Measurements from ENCODE around the gene AOPEP. TPM values are rescaled to one million over a fixed set of nuclear protein-coding genes. Genes with fewer than 3 reads are reported as not detected.

Gene AOPEP
- polyA plus RNA-seq, 2 of the 4 experiments (the other 2 are of a cell fraction) = 226 to 266 TPM

GRCh38 chr9:95083086-95083768 is 356.7 kb downstream of the AOPEP start:
- TF ChIP-seq JUN (IDR thresholded peaks at IDR 0.05) = peak in 1 of 2 experiments; percentile 17; a peak in 1 of 5 replicates
- TF ChIP-seq POLR2AphosphoS2 (conservative IDR thresholded peaks at IDR 0.05; ENCODE audit: low read length) = peak; percentile 26; the same call in 1 of the 2 replicates
- TF ChIP-seq USF2 (IDR thresholded peaks at IDR 0.05) = no peak
- no peak for FAIRE-seq
- Histone ChIP-seq H3K9me3 (no peaks in the 10 kb centered on the region), H3K4me3 (no peak overlapping the region), H3K4me2 (no peak overlapping the region), H3K27ac (no peak overlapping the region), H3K4me1 (peaks cover 93% of the 10 kb centered on the region)
- ChIA-PET CTCF (interaction anchor here (1.1 to 1.4 kb wide), 6 partner anchors 45 to 415 kb away, joined by 3 to 4 read pairs (median 3); no protein-coding TSS in a partner anchor), POLR2A (no interaction called here)
- peak; percentile 2 to 3; a peak in 3 of 6 replicates for ATAC-seq
- no peak for DNase-seq (ENCODE audit: low read depth in 1 of 2, low spot score in 1 of 2)
- 89% methylated on average over 29 of the region's 39 CpGs for WGBS (ENCODE audit: missing lambda C conversion rate)

GRCh38 chr9:95084254-95084934 is 357.9 kb downstream of the AOPEP start:
- Histone ChIP-seq H3K4me3 (no peak overlapping the region), H3K9me3 (no peaks in the 10 kb centered on the region), H3K4me1 (peaks cover 93% of the 10 kb centered on the region), H3K4me2 (no peak overlapping the region), H3K27ac (peak overlapping the region in 1 of 2 experiments; percentile 41; a peak in 2 of 6 replicates)
- CTCF ChIA-PET = interaction anchor here (1.1 to 1.4 kb wide), 6 partner anchors 12 to 403 kb away, joined by 3 to 5 read pairs (median 4); no protein-coding TSS in a partner anchor
- no peak for ATAC-seq
- POLR2A ChIA-PET = interaction anchor here (0.6 kb wide), 1 partner anchor 124 kb away, joined by 4 read pairs; no protein-coding TSS in a partner anchor
- no peak for TF ChIP-seq HDAC2 (IDR thresholded peaks at IDR 0.05)
- no peak for TF ChIP-seq RNF2 (IDR thresholded peaks at IDR 0.05; ENCODE audit: borderline replicate concordance, low read depth)
- no peak for TF ChIP-seq MYC (IDR thresholded peaks at IDR 0.05; ENCODE audit: borderline replicate concordance, low read length)
- no peak for TF ChIP-seq ESRRA (IDR thresholded peaks at IDR 0.05; ENCODE audit: borderline replicate concordance, low read length)
- no peak for TF ChIP-seq EP300 (IDR thresholded peaks at IDR 0.05)
- TF ChIP-seq JUN (IDR thresholded peaks at IDR 0.05) = 0 out of 5 replicates have a peak, but pooled peaks of 1 of the 2 experiments have one; percentile 13
- TF ChIP-seq POLR2AphosphoS2 (conservative IDR thresholded peaks at IDR 0.05; ENCODE audit: low read length) = 0 out of 2 replicates have a peak, but pooled peaks have one; percentile 20
- no peak for TF ChIP-seq HOXB13 (CRISPR knock-in tag; IDR thresholded peaks at IDR 0.05; ENCODE audit: low read depth)
- TF ChIP-seq ZNF302 (CRISPR knock-in tag; IDR thresholded peaks at IDR 0.05) = no peak
- TF ChIP-seq HOXB5 (CRISPR knock-in tag; IDR thresholded peaks at IDR 0.05) = no peak
- no peak for TF ChIP-seq POLR2A (IDR thresholded peaks at IDR 0.05; ENCODE audit: low read length)
- TF ChIP-seq NR3C1 (IDR thresholded peaks at IDR 0.05) = no peak
- no peak for TF ChIP-seq MAX (IDR thresholded peaks at IDR 0.05)
- WGBS (ENCODE audit: missing lambda C conversion rate) = 91% methylated on average over 19 of the region's 19 CpGs
- FAIRE-seq = peak; percentile 39
- DNase-seq (ENCODE audit: low read depth in 1 of 2, low spot score in 1 of 2) = no peak

GRCh38 chr9:95085036-95085770 is 358.7 kb downstream of the AOPEP start:
- ChIA-PET POLR2A (interaction anchor here (0.6 kb wide), 1 partner anchor 125 kb away, joined by 4 read pairs; no protein-coding TSS in a partner anchor), CTCF (interaction anchor here (0.8 to 2.2 kb wide), 8 partner anchors 11 to 416 kb away, joined by 3 to 7 read pairs (median 4); no protein-coding TSS in a partner anchor)
- TF ChIP-seq CBX2 (IDR thresholded peaks at IDR 0.05; ENCODE audit: borderline replicate concordance, low read depth) (no peak), NPAS2 (CRISPR knock-in tag; IDR thresholded peaks at IDR 0.05; ENCODE audit: borderline replicate concordance) (no peak), USF2 (IDR thresholded peaks at IDR 0.05) (no peak), FOSB (CRISPR knock-in tag; IDR thresholded peaks at IDR 0.05) (0 out of 2 replicates have a peak, but pooled peaks have one; percentile 26), POLR2AphosphoS2 (conservative IDR thresholded peaks at IDR 0.05; ENCODE audit: low read length) (peak; percentile 18; the same call in 1 of the 2 replicates), HES2 (IDR thresholded peaks at IDR 0.05) (no peak)
- H3K9me3 ChIP-seq = no peaks in the 10 kb centered on the region
- H3K27ac ChIP-seq = peak overlapping the region in 1 of 2 experiments; percentile 41; a peak in 3 of 6 replicates
- DNase-seq (ENCODE audit: low read depth in 1 of 2, low spot score in 1 of 2) (no peak), ATAC-seq (no peak), FAIRE-seq (no peak)
- no peak overlapping the region for H3K4me3 ChIP-seq
- H3K4me1 ChIP-seq = peaks cover 93% of the 10 kb centered on the region
- 91% methylated on average over 29 of the region's 29 CpGs for WGBS (ENCODE audit: missing lambda C conversion rate)
- no peak overlapping the region for H3K4me2 ChIP-seq
